ENCODE measurements around the gene CTRL. TPM values are rescaled to one million over a fixed set of nuclear protein-coding genes. Genes with fewer than 3 reads are reported as not detected.

Gene CTRL
- total RNA-seq, 1 experiment from 2014 or later, result 2.0 TPM

GRCh38 chr16:67934306-67935100 lies 2.8 kb upstream of the CTRL start:
- in situ Hi-C loops (cut with HindIII; ENCODE audit: low pct_unique_long_range_greater_than_20kb, low sequenced_read_pairs) (no loop called here), intact Hi-C loops (cut with micrococcal nuclease; ENCODE audit: unreplicated experiment) (no loop called here)
- ATAC-seq (no peak), DNase-seq (ENCODE audit: low read depth, low spot score) (no peak)
- peaks cover 2% of the 10 kb centered on the region; the same call in 1 of the 2 replicates for H3K36me3 ChIP-seq (ENCODE audit: control insufficient read depth, insufficient read depth, low read length)
- no peaks in the 10 kb centered on the region for H3K9me3 ChIP-seq (ENCODE audit: control insufficient read depth, insufficient read depth, low read depth, low read length)
- POLR2A ChIA-PET, result no interaction called here
- CTCF ChIA-PET, result interaction anchor here (0.5 to 0.6 kb wide), 2 partner anchors 51 to 383 kb away, joined by 4 to 5 read pairs; no protein-coding TSS in a partner anchor
- BruUV-seq (replicated peaks), result TSS peak; percentile 72
- H3K27me3 ChIP-seq (ENCODE audit: control insufficient read depth, insufficient read depth, low read length), result no peaks in the 10 kb centered on the region
- no peak for TF ChIP-seq SIN3A (IDR thresholded peaks at IDR 0.05; ENCODE audit: borderline replicate concordance, insufficient read depth, low read depth, low read length)
- no peak for TF ChIP-seq POLR2AphosphoS5 (IDR thresholded peaks at IDR 0.05; ENCODE audit: low read depth, low read length)
- no peak for TF ChIP-seq TCF7L2 (IDR thresholded peaks at IDR 0.05; ENCODE audit: low read depth, low read length)
- TF ChIP-seq CTCF (IDR thresholded peaks at IDR 0.05), result no peak
- TF ChIP-seq REST (IDR thresholded peaks at IDR 0.05; ENCODE audit: insufficient read depth in 1 of 2, low read depth in 2 of 2, low read length in 1 of 2), result no peak
- H3K4me1 ChIP-seq (ENCODE audit: control insufficient read depth, insufficient read depth, low read length), result 0 out of 2 replicates have a peak, but pooled peaks cover 4% of the 10 kb centered on the region
- H3K4me3 ChIP-seq (ENCODE audit: low read depth in 2 of 2, low read length in 2 of 2), result peak overlapping the region; percentile 80 to 92
- H3K27ac ChIP-seq (ENCODE audit: low read length), result peak overlapping the region; percentile 93

- DNase-seq (ENCODE audit: low read depth, low spot score) (no peak), ATAC-seq (no peak)
- intact Hi-C loops (cut with micrococcal nuclease; ENCODE audit: unreplicated experiment), result no loop called here
- no peaks in the 10 kb centered on the region for H3K27me3 ChIP-seq (ENCODE audit: control insufficient read depth, insufficient read depth, low read length)
- TF ChIP-seq REST (IDR thresholded peaks at IDR 0.05; ENCODE audit: insufficient read depth in 1 of 2, low read depth in 2 of 2, low read length in 1 of 2) (no peak), SIN3A (IDR thresholded peaks at IDR 0.05; ENCODE audit: borderline replicate concordance, insufficient read depth, low read depth, low read length) (no peak), POLR2AphosphoS5 (IDR thresholded peaks at IDR 0.05; ENCODE audit: low read depth, low read length) (no peak), TCF7L2 (IDR thresholded peaks at IDR 0.05; ENCODE audit: low read depth, low read length) (no peak), CTCF (IDR thresholded peaks at IDR 0.05) (no peak)
- no peak overlapping the region for H3K27ac ChIP-seq (ENCODE audit: low read length)
- ChIA-PET CTCF (interaction anchor here (0.6 kb wide), 1 partner anchor 50 kb away, joined by 5 read pairs; no protein-coding TSS in a partner anchor), POLR2A (interaction anchor here (0.5 kb wide), 1 partner anchor 117 kb away, joined by 4 read pairs; no protein-coding TSS in a partner anchor)
- 0 out of 2 replicates have a peak, but pooled peaks cover 4% of the 10 kb centered on the region for H3K4me1 ChIP-seq (ENCODE audit: control insufficient read depth, insufficient read depth, low read length)
- no peaks in the 10 kb centered on the region for H3K9me3 ChIP-seq (ENCODE audit: control insufficient read depth, insufficient read depth, low read depth, low read length)
- no TSS peak for BruUV-seq (replicated peaks)
- peaks cover 2% of the 10 kb centered on the region; the same call in 1 of the 2 replicates for H3K36me3 ChIP-seq (ENCODE audit: control insufficient read depth, insufficient read depth, low read length)
- no peak overlapping the region for H3K4me3 ChIP-seq (ENCODE audit: low read depth in 2 of 2, low read length in 2 of 2)
- in situ Hi-C loops (cut with HindIII; ENCODE audit: low pct_unique_long_range_greater_than_20kb, low sequenced_read_pairs), result no loop called here
Measured at GRCh38 chr16:67933805-67934204, 2.1 kb upstream of the CTRL start.
